ENCODE data around the gene CNDP1. TPM values are rescaled to one million over a fixed set of nuclear protein-coding genes. Genes with fewer than 3 reads are reported as not detected.
"Not testable (repeated sequence)": the region's sequence is repeated elsewhere in the genome, so short reads cannot be mapped to it uniquely, and the experiment has no call there.

CNDP1 gene
- total RNA-seq, 2 donors from 2014 or later: under 0.01 TPM; not detected in 1

DNA sequence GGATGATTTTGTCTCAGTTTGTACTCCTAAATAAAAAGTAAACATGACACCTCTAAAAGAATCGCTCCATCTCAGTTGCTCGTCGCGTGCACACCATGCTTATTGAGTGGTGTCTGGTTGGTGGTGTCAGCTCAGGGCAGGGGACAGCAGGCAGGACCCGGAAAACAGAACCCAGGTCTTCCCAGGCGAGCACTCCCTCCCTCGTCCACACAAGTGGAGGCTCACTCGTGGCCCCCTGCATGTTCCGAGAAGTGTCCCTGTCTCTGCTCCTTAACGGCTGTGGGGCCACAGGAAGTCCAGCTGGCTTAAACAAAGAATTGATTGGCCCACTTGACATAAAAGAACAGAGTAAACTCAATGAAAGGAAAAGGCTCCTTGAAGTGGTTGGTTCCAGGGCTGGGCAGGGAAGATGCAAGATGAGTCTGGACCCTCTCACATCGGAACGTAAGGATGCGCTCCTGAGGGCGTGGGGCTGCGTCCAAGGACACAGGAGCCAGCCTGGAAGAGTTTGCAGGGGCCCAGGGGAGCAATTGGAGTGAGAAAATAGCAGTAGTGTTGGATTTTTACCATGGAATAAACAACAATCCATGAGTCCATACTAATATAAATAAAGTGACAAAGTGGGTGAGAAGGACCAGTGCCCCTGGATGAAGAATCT is 13.1 kb upstream of the CNDP1 start:
- 95% methylated on average over 15 of the region's 15 CpGs for WGBS, 2 donors
- ATAC-seq: no peak
- H3K27me3 ChIP-seq: no peaks in the 10 kb centered on the region
- H3K27ac ChIP-seq: no peak overlapping the region
- intact Hi-C loops (cut with DNase I): no loop called here
- DNase-seq: no peak
- no peak for TF ChIP-seq POLR2A (IDR thresholded peaks at IDR 0.05)
- TF ChIP-seq, protein P1, sequence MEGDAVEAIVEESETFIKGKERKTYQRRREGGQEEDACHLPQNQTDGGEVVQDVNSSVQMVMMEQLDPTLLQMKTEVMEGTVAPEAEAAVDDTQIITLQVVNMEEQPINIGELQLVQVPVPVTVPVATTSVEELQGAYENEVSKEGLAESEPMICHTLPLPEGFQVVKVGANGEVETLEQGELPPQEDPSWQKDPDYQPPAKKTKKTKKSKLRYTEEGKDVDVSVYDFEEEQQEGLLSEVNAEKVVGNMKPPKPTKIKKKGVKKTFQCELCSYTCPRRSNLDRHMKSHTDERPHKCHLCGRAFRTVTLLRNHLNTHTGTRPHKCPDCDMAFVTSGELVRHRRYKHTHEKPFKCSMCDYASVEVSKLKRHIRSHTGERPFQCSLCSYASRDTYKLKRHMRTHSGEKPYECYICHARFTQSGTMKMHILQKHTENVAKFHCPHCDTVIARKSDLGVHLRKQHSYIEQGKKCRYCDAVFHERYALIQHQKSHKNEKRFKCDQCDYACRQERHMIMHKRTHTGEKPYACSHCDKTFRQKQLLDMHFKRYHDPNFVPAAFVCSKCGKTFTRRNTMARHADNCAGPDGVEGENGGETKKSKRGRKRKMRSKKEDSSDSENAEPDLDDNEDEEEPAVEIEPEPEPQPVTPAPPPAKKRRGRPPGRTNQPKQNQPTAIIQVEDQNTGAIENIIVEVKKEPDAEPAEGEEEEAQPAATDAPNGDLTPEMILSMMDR (IDR thresholded peaks at IDR 0.05): no peak
- H3K4me3 ChIP-seq: no peak overlapping the region
- H3K9me3 ChIP-seq: no peaks in the 10 kb centered on the region
- H3K4me1 ChIP-seq: peaks cover 29% of the 10 kb centered on the region
- peaks cover 16 to 29% of the 10 kb centered on the region in 2 donors for H3K36me3 ChIP-seq (replicated peaks in 1 of 2; ENCODE audit: insufficient read depth in 1 of 2, low read depth in 2 of 2)

DNA sequence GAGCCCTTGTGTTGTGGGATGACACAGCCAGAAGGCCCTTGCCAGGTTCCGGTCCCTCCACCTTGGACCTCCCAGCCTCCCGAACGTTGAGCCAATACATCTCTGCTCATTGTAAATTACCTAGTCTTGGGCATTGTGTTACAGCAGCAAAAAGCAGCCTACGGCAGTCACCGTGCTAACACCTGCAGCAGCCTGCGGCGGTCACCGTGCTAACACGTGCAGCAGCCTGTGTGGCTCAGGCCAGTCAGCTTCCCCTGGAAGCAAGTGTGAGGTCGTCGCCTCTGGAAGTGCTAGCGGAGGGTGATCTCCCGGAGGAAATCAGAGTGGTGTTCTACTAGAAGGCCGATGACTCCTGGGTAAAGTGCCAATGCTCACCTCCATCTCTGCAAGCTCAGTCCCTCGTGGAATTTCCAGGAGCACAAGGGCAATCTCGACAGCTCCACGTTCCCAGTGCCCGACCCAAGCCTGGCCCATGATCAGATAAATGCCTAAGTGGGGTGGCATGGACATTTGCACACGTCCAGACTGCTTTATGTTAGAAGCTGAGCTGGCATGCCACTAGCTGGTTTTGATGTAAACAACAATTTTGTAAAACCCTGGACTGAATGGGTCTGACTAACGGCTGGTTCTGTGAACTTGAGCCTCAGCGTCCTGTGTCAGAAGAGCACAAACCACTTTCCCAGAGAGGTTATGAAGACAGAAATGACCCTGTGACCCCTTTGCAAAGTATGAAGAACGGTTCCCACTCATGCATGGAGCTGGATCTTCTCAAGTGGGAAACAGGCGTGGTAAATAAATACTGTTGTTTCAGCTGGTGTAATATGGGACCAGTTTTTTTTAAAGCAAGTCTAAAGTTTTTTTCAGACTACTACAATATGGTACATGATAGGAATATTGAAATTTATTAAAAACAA is 11.4 kb upstream of the CNDP1 start:
- Histone ChIP-seq H3K27me3 (no peaks in the 10 kb centered on the region), H3K4me1 (peaks cover 36% of the 10 kb centered on the region), H3K4me3 (no peak overlapping the region), H3K27ac (peak overlapping the region in 3 of 4 donors; percentile 30 to 75 (median 54)), H3K9me3 (no peaks in the 10 kb centered on the region), H3K36me3 (replicated peaks in 1 of 2; ENCODE audit: insufficient read depth in 1 of 2, low read depth in 2 of 2) (peaks cover 10 to 25% of the 10 kb centered on the region in 2 donors)
- intact Hi-C loops (cut with DNase I): no loop called here
- TF ChIP-seq POLR2A (IDR thresholded peaks at IDR 0.05): no peak
- TF ChIP-seq, protein P1 (IDR thresholded peaks at IDR 0.05): no peak
- DNase-seq (no peak), ATAC-seq (no peak)
- 71 to 81% methylated on average over 22 to 23 of the region's 23 CpGs for WGBS, 2 donors

DNA sequence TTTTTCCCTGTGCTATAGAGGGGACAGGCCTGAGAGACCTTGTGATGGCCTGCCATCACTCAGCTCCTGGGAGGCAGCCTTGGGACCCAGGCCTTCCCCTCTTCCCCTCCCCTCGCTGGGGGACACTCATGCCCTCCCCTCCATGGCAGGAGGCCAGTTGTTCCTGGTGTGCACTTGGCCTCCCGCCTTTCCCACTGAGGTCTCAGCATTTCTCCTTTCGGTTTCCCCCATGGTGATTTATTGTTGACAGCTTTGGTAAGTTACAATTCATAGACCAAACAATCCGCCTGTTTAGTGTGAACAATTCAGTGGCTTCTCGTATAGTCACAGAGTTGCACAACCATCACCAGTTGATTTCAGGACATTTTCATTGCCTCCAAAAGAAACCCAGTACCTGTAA is 10.2 kb upstream of the CNDP1 start:
- Histone ChIP-seq H3K27ac (peak overlapping the region in 3 of 4 donors; percentile 54 to 75 (median 57)), H3K4me3 (no peak overlapping the region), H3K36me3 (replicated peaks in 1 of 2; ENCODE audit: insufficient read depth in 1 of 2, low read depth in 2 of 2) (peaks cover 10 to 16% of the 10 kb centered on the region in 2 donors), H3K9me3 (no peaks in the 10 kb centered on the region), H3K27me3 (no peaks in the 10 kb centered on the region), H3K4me1 (peaks cover 36% of the 10 kb centered on the region)
- peak; percentile 13 to 57 (median 44) for DNase-seq
- TF ChIP-seq POLR2A (IDR thresholded peaks at IDR 0.05): no peak
- TF ChIP-seq, protein P1 (IDR thresholded peaks at IDR 0.05): no peak
- WGBS, 2 donors: 33 to 59% methylated on average over 5 of the region's 5 CpGs
- intact Hi-C loops (cut with DNase I): no loop called here
- peak; percentile 70 for ATAC-seq

DNA sequence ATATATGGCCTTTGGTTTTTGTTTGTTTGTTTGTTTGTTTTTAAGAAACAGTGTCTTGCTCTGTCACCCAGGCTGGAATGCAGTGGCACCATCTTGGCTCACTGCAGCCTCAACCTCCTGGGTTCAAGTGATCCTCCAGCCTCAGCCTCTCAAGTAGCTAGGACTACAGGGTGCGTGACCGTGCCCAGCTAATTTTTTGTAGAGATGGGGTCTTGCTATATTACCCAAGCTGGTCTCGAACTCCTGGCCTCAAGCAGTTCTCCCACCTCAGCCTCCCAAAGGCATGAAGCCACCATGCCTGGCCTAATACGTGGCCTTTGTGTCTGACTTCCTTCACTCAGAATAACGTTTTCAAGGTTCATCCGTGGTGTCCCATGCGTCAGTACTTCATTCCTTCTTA is 9.4 kb upstream of the CNDP1 start:
- H3K4me3 ChIP-seq; H3K27me3 ChIP-seq; DNase-seq; ATAC-seq; intact Hi-C loops (cut with DNase I); H3K9me3 ChIP-seq; H3K36me3 ChIP-seq (replicated peaks in 1 of 2; ENCODE audit: insufficient read depth in 1 of 2, low read depth in 2 of 2): not testable (repeated sequence)
- 96 to 98% methylated on average over 7 of the region's 7 CpGs for WGBS, 2 donors
- H3K4me1 ChIP-seq: peaks cover 36% of the 10 kb centered on the region
- H3K27ac ChIP-seq: peak overlapping the region in 2 of 4 donors; percentile 57 to 75

DNA sequence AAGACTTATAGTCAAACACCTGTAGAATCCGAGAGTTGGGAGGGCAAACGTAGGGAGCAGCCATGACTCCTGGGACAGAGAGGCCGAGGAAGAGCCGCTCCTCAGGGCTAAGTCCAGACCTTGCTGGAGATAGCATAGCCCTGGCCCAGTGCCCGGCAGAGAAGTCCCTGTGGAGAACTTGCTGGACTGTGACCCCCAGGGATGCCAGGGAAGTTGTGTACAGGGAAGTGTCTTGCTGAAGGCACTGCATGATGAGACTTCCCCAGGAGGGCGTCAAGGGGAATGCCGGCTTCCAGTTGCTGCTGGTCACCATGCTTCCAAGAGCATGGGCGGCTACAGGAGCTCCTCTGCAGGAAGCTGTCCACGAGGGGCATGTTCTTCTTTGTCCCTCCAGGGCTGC is 8.6 kb upstream of the CNDP1 start:
- H3K27ac ChIP-seq: no peak overlapping the region
- DNase-seq: peak in 2 of 4 donors; percentile 36 to 55

More for the DNA sequence above, 8.6 kb upstream of the CNDP1 start:
- no peaks in the 10 kb centered on the region for H3K27me3 ChIP-seq
- no peak overlapping the region for H3K4me3 ChIP-seq
- TF ChIP-seq, protein P1 (IDR thresholded peaks at IDR 0.05): no peak
- no peak for TF ChIP-seq POLR2A (IDR thresholded peaks at IDR 0.05)
- 60 to 71% methylated on average over 9 of the region's 9 CpGs for WGBS, 2 donors
- H3K36me3 ChIP-seq (replicated peaks in 1 of 2; ENCODE audit: insufficient read depth in 1 of 2, low read depth in 2 of 2): peaks cover 1 to 3% of the 10 kb centered on the region in 2 donors
- peaks cover 36% of the 10 kb centered on the region for H3K4me1 ChIP-seq
- no peaks in the 10 kb centered on the region for H3K9me3 ChIP-seq
- intact Hi-C loops (cut with DNase I): no loop called here
- ATAC-seq: no peak

All from body of pancreas (tissue), 4 donors.